Stimulated activated CD4-positive, alpha-beta T cell treated with anti-CD3 and anti-CD28 coated beads, Interleukin-2, amount 100 ng/mL, for 4 hours (primary cell): Measurements from ENCODE around the gene ZSWIM8.
A peak's percentile ranks its signal among the peaks of the same experiment; 100 is the strongest.
"Not testable (repeated sequence)": the region's sequence is repeated elsewhere in the genome, so short reads cannot be mapped to it uniquely, and the experiment has no call there.

Source experiments
- DNase-seq: peaks from one replicate; pipeline ENCODE4 v3.0.0-alpha.2; 2020; ENCODE audit warnings: low read depth

Gene ZSWIM8

GRCh38 chr10:73772281-73773151 is 12.9 kb upstream of the ZSWIM8 start:
- peak; percentile 69 for DNase-seq

GRCh38 chr10:73773152-73773879 is 12.1 kb upstream of the ZSWIM8 start:
- DNase-seq = no peak

- no peak for DNase-seq
Measured at GRCh38 chr10:73774637-73775036, 10.8 kb upstream of the ZSWIM8 start.

- no peak for DNase-seq
Measured at GRCh38 chr10:73779018-73779417, 6.4 kb upstream of the ZSWIM8 start.

- DNase-seq = no peak
Measured at GRCh38 chr10:73779539-73780197, 5.7 kb upstream of the ZSWIM8 start.

GRCh38 chr10:73780301-73780700 is 5.1 kb upstream of the ZSWIM8 start:
- no peak for DNase-seq

- no peak for DNase-seq
Measured at GRCh38 chr10:73780966-73781365, 4.4 kb upstream of the ZSWIM8 start.

- no peak for DNase-seq
Measured at GRCh38 chr10:73781548-73781878, 3.9 kb upstream of the ZSWIM8 start.

- peak; percentile 83 for DNase-seq
Measured at GRCh38 chr10:73781879-73782748, 3.3 kb upstream of the ZSWIM8 start, which contains the start of gene CHCHD1. Gene CHCHD1, plus strand, starts transcription at chr10:73782048. Its CDS starts 28 bp downstream, at chr10:73782076.

- DNase-seq = no peak
Measured at GRCh38 chr10:73782749-73783085, 2.7 kb upstream of the ZSWIM8 start.

GRCh38 chr10:73785721-73786511 is 510 bp downstream of the ZSWIM8 start:
- DNase-seq = peak; percentile 22

GRCh38 chr10:73786512-73786885 is 1.1 kb downstream of the ZSWIM8 start:
- DNase-seq = no peak

GRCh38 chr10:73787031-73787800 is 1.8 kb downstream of the ZSWIM8 start:
- DNase-seq = not testable (repeated sequence)

GRCh38 chr10:73788864-73789658 is 3.7 kb downstream of the ZSWIM8 start:
- DNase-seq = no peak

GRCh38 chr10:73789659-73790055 is 4.3 kb downstream of the ZSWIM8 start:
- no peak for DNase-seq

- no peak for DNase-seq
Measured at GRCh38 chr10:73790886-73791625, 5.7 kb downstream of the ZSWIM8 start.

- no peak for DNase-seq
Measured at GRCh38 chr10:73791871-73792400, 6.5 kb downstream of the ZSWIM8 start.

GRCh38 chr10:73793456-73793855 is 8.1 kb downstream of the ZSWIM8 start:
- DNase-seq = no peak
